GM18526 (cell line): ENCODE results near the gene HNRNPH2.
A peak's percentile ranks its signal among the peaks of the same experiment; 100 is the strongest.

Experiments
- POLR2A ChIP-seq: IDR thresholded peaks from 3 replicates; pipeline ENCODE4 v1.6.1; 2011; ENCODE audit not compliant: insufficient read length; ENCODE audit errors: extremely low read depth

HNRNPH2 gene

GRCh38 chrX:101407748-101408531 is at the start of gene HNRNPH2, which contains the start of gene GLA:
HNRNPH2 (plus strand) TSS chrX:101408222; CDS start chrX:101411989, 3,767 bp downstream.
GLA (minus strand) TSS chrX:101407925; CDS start chrX:101407903, 22 bp downstream.
- peak; percentile 46 for TF ChIP-seq POLR2A

- TF ChIP-seq POLR2A: no peak
Observed at GRCh38 chrX:101359966-101360365, 48.1 kb upstream of the HNRNPH2 start.

- TF ChIP-seq POLR2A: no peak
Observed at GRCh38 chrX:101360390-101360789, 47.6 kb upstream of the HNRNPH2 start.

- no peak for TF ChIP-seq POLR2A
Observed at GRCh38 chrX:101362116-101362515, 45.9 kb upstream of the HNRNPH2 start.

GRCh38 chrX:101362757-101363156 is 45.3 kb upstream of the HNRNPH2 start:
- TF ChIP-seq POLR2A: no peak

- TF ChIP-seq POLR2A: no peak
Observed at GRCh38 chrX:101365301-101365795, 42.7 kb upstream of the HNRNPH2 start.

GRCh38 chrX:101368800-101369199 is 39.2 kb upstream of the HNRNPH2 start:
- no peak for TF ChIP-seq POLR2A

- TF ChIP-seq POLR2A: no peak
Observed at GRCh38 chrX:101369687-101370086, 38.3 kb upstream of the HNRNPH2 start.

GRCh38 chrX:101370888-101371504 is 37.0 kb upstream of the HNRNPH2 start:
- TF ChIP-seq POLR2A: no peak

GRCh38 chrX:101377547-101377946 is 30.5 kb upstream of the HNRNPH2 start:
- TF ChIP-seq POLR2A: no peak

- TF ChIP-seq POLR2A: no peak
Observed at GRCh38 chrX:101383679-101384205, 24.3 kb upstream of the HNRNPH2 start.

- no peak for TF ChIP-seq POLR2A
Observed at GRCh38 chrX:101385026-101385684, 22.9 kb upstream of the HNRNPH2 start.

- peak; percentile 54 for TF ChIP-seq POLR2A
Observed at GRCh38 chrX:101385795-101386541, 22.1 kb upstream of the HNRNPH2 start, which contains the start of gene BTK. BTK (minus strand) TSS chrX:101386191; CDS start chrX:101375284, 10,907 bp downstream.

- TF ChIP-seq POLR2A: no peak
Observed at GRCh38 chrX:101386542-101386885, 21.5 kb upstream of the HNRNPH2 start.

GRCh38 chrX:101388604-101389003 is 19.4 kb upstream of the HNRNPH2 start:
- TF ChIP-seq POLR2A: no peak
